CD4-positive, alpha-beta T cell treated with Interleukin-4 for 4 hours (primary cell): ENCODE measurements around the gene RNH1.
"Not testable (repeated sequence)": the region's sequence is repeated elsewhere in the genome, so short reads cannot be mapped to it uniquely, and the experiment has no call there.

Experiments used
- DNase-seq: peaks from one replicate; pipeline ENCODE4 v3.0.0-alpha.2; 2020

RNH1 gene

GRCh38 chr11:516918-517685, 10.1 kb upstream of the RNH1 start:
- DNase-seq: not testable (repeated sequence)

- no peak for DNase-seq
Measured at GRCh38 chr11:516400-516799, 9.4 kb upstream of the RNH1 start.

GRCh38 chr11:515131-515530, 8.1 kb upstream of the RNH1 start:
- DNase-seq: no peak

- DNase-seq: no peak
Measured at GRCh38 chr11:514606-515005, 7.6 kb upstream of the RNH1 start.

GRCh38 chr11:512761-513595, 5.9 kb upstream of the RNH1 start:
- DNase-seq: no peak

GRCh38 chr11:508956-509355, 1.9 kb upstream of the RNH1 start:
- no peak for DNase-seq

- no peak for DNase-seq
Measured at GRCh38 chr11:507727-508515, 879 bp upstream of the RNH1 start.

- peak; percentile 95 for DNase-seq
Measured at GRCh38 chr11:506238-506994, 626 bp downstream of the RNH1 start.

GRCh38 chr11:504994-505344, 2.1 kb downstream of the RNH1 start:
- DNase-seq: no peak

- no peak for DNase-seq
Measured at GRCh38 chr11:504053-504993, 2.7 kb downstream of the RNH1 start.

GRCh38 chr11:503179-503981, 3.7 kb downstream of the RNH1 start:
- DNase-seq: peak; percentile 17

- no peak for DNase-seq
Measured at GRCh38 chr11:502288-503178, 4.5 kb downstream of the RNH1 start.

GRCh38 chr11:501683-502287, 5.3 kb downstream of the RNH1 start:
- no peak for DNase-seq

- no peak for DNase-seq
Measured at GRCh38 chr11:501001-501682, 5.9 kb downstream of the RNH1 start.

- no peak for DNase-seq
Measured at GRCh38 chr11:499201-500076, 7.6 kb downstream of the RNH1 start.

- DNase-seq: no peak
Measured at GRCh38 chr11:498297-499181, 8.5 kb downstream of the RNH1 start.
